Measurements from ENCODE around the gene NT5C3A. TPM values are rescaled to one million over a fixed set of nuclear protein-coding genes. Genes with fewer than 3 reads are reported as not detected.

NT5C3A gene
- total and polyA plus RNA-seq, 2 experiments from 2014 or later = 28.5 to 45.8 TPM

DNA sequence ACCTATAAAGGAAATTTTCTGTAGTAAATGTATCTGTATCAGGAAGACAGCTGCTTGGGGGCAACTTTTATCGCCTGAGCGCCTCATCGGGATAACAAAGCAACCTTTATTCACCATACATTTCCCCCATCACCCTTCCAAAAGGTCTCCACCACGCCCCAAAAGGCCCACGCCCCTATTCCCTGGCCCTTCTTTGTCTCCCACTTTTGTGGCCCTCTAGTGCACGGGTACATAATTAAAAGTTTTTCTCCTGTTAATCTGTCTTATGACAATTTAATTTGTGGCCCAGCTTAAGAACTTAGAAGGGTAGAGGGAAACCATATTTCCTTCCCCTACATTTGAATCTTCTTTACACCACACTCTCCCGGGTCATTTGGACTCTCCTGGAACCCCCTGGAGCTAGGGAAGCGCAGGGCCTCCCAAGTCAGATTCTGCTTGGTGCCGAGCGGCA is 46.0 kb upstream of the NT5C3A start:
- H3K4me3 ChIP-seq = peak overlapping the region; percentile 65
- Mint-ChIP-seq H3K27ac (no peak overlapping the region), H3K4me1 (peaks cover 15% of the 10 kb centered on the region; the same call in 2 of the 3 replicates), H3K4me3 (peak overlapping the region; percentile 88), H3K9me3 (no peaks in the 10 kb centered on the region), H3K27me3 (ENCODE audit: insufficient read depth, low read depth, poor library complexity) (peaks cover 6% of the 10 kb centered on the region), H3K36me3 (ENCODE audit: low read depth) (peaks cover under 1% of the 10 kb centered on the region; the same call in 1 of the 3 replicates)
- peak; percentile 46 for DNase-seq (ENCODE audit: low spot score)
- no peak overlapping the region for H3K27ac ChIP-seq (ENCODE audit: low read depth)
- H4K20me1 ChIP-seq (replicated peaks; ENCODE audit: insufficient read depth) = peaks cover 35% of the 10 kb centered on the region
- peak overlapping the region; percentile 80 for H3K4me2 ChIP-seq
- peaks cover 17% of the 10 kb centered on the region for H3K27me3 ChIP-seq (ENCODE audit: insufficient read depth)
- no peak for TF ChIP-seq ZNF114 (CRISPR knock-in tag; IDR thresholded peaks at IDR 0.05)
- TF ChIP-seq, protein P1, sequence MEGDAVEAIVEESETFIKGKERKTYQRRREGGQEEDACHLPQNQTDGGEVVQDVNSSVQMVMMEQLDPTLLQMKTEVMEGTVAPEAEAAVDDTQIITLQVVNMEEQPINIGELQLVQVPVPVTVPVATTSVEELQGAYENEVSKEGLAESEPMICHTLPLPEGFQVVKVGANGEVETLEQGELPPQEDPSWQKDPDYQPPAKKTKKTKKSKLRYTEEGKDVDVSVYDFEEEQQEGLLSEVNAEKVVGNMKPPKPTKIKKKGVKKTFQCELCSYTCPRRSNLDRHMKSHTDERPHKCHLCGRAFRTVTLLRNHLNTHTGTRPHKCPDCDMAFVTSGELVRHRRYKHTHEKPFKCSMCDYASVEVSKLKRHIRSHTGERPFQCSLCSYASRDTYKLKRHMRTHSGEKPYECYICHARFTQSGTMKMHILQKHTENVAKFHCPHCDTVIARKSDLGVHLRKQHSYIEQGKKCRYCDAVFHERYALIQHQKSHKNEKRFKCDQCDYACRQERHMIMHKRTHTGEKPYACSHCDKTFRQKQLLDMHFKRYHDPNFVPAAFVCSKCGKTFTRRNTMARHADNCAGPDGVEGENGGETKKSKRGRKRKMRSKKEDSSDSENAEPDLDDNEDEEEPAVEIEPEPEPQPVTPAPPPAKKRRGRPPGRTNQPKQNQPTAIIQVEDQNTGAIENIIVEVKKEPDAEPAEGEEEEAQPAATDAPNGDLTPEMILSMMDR (conservative IDR thresholded peaks at IDR 0.05; ENCODE audit: low read depth in 2 of 2) = no peak
- no peak for TF ChIP-seq EZH2 (IDR thresholded peaks at IDR 0.05; ENCODE audit: low read depth, unreplicated experiment)
- TF ChIP-seq POLR2AphosphoS5 (IDR thresholded peaks at IDR 0.05; ENCODE audit: low read depth) = no peak
- TF ChIP-seq, protein P2, sequence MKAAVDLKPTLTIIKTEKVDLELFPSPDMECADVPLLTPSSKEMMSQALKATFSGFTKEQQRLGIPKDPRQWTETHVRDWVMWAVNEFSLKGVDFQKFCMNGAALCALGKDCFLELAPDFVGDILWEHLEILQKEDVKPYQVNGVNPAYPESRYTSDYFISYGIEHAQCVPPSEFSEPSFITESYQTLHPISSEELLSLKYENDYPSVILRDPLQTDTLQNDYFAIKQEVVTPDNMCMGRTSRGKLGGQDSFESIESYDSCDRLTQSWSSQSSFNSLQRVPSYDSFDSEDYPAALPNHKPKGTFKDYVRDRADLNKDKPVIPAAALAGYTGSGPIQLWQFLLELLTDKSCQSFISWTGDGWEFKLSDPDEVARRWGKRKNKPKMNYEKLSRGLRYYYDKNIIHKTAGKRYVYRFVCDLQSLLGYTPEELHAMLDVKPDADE (IDR thresholded peaks at IDR 0.05) = no peak
- TF ChIP-seq ZNF331 (CRISPR knock-in tag; IDR thresholded peaks at IDR 0.05; ENCODE audit: low read depth) = no peak
- TF ChIP-seq STAT1 (IDR thresholded peaks at IDR 0.05; ENCODE audit: unreplicated experiment) = no peak
- TF ChIP-seq JUNB (IDR thresholded peaks at IDR 0.05; ENCODE audit: unreplicated experiment) = no peak
- TF ChIP-seq NANOG (IDR thresholded peaks at IDR 0.05; ENCODE audit: borderline replicate concordance) = no peak
- no peak for TF ChIP-seq EZH2phosphoT487 (IDR thresholded peaks at IDR 0.05; ENCODE audit: unreplicated experiment)
- TF ChIP-seq CREB1 (CRISPR knock-in tag; IDR thresholded peaks at IDR 0.05; ENCODE audit: low read depth) = no peak
- TF ChIP-seq, protein P3, sequence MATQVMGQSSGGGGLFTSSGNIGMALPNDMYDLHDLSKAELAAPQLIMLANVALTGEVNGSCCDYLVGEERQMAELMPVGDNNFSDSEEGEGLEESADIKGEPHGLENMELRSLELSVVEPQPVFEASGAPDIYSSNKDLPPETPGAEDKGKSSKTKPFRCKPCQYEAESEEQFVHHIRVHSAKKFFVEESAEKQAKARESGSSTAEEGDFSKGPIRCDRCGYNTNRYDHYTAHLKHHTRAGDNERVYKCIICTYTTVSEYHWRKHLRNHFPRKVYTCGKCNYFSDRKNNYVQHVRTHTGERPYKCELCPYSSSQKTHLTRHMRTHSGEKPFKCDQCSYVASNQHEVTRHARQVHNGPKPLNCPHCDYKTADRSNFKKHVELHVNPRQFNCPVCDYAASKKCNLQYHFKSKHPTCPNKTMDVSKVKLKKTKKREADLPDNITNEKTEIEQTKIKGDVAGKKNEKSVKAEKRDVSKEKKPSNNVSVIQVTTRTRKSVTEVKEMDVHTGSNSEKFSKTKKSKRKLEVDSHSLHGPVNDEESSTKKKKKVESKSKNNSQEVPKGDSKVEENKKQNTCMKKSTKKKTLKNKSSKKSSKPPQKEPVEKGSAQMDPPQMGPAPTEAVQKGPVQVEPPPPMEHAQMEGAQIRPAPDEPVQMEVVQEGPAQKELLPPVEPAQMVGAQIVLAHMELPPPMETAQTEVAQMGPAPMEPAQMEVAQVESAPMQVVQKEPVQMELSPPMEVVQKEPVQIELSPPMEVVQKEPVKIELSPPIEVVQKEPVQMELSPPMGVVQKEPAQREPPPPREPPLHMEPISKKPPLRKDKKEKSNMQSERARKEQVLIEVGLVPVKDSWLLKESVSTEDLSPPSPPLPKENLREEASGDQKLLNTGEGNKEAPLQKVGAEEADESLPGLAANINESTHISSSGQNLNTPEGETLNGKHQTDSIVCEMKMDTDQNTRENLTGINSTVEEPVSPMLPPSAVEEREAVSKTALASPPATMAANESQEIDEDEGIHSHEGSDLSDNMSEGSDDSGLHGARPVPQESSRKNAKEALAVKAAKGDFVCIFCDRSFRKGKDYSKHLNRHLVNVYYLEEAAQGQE (IDR thresholded peaks at IDR 0.05; ENCODE audit: unreplicated experiment) = no peak
- TF ChIP-seq, protein P4, sequence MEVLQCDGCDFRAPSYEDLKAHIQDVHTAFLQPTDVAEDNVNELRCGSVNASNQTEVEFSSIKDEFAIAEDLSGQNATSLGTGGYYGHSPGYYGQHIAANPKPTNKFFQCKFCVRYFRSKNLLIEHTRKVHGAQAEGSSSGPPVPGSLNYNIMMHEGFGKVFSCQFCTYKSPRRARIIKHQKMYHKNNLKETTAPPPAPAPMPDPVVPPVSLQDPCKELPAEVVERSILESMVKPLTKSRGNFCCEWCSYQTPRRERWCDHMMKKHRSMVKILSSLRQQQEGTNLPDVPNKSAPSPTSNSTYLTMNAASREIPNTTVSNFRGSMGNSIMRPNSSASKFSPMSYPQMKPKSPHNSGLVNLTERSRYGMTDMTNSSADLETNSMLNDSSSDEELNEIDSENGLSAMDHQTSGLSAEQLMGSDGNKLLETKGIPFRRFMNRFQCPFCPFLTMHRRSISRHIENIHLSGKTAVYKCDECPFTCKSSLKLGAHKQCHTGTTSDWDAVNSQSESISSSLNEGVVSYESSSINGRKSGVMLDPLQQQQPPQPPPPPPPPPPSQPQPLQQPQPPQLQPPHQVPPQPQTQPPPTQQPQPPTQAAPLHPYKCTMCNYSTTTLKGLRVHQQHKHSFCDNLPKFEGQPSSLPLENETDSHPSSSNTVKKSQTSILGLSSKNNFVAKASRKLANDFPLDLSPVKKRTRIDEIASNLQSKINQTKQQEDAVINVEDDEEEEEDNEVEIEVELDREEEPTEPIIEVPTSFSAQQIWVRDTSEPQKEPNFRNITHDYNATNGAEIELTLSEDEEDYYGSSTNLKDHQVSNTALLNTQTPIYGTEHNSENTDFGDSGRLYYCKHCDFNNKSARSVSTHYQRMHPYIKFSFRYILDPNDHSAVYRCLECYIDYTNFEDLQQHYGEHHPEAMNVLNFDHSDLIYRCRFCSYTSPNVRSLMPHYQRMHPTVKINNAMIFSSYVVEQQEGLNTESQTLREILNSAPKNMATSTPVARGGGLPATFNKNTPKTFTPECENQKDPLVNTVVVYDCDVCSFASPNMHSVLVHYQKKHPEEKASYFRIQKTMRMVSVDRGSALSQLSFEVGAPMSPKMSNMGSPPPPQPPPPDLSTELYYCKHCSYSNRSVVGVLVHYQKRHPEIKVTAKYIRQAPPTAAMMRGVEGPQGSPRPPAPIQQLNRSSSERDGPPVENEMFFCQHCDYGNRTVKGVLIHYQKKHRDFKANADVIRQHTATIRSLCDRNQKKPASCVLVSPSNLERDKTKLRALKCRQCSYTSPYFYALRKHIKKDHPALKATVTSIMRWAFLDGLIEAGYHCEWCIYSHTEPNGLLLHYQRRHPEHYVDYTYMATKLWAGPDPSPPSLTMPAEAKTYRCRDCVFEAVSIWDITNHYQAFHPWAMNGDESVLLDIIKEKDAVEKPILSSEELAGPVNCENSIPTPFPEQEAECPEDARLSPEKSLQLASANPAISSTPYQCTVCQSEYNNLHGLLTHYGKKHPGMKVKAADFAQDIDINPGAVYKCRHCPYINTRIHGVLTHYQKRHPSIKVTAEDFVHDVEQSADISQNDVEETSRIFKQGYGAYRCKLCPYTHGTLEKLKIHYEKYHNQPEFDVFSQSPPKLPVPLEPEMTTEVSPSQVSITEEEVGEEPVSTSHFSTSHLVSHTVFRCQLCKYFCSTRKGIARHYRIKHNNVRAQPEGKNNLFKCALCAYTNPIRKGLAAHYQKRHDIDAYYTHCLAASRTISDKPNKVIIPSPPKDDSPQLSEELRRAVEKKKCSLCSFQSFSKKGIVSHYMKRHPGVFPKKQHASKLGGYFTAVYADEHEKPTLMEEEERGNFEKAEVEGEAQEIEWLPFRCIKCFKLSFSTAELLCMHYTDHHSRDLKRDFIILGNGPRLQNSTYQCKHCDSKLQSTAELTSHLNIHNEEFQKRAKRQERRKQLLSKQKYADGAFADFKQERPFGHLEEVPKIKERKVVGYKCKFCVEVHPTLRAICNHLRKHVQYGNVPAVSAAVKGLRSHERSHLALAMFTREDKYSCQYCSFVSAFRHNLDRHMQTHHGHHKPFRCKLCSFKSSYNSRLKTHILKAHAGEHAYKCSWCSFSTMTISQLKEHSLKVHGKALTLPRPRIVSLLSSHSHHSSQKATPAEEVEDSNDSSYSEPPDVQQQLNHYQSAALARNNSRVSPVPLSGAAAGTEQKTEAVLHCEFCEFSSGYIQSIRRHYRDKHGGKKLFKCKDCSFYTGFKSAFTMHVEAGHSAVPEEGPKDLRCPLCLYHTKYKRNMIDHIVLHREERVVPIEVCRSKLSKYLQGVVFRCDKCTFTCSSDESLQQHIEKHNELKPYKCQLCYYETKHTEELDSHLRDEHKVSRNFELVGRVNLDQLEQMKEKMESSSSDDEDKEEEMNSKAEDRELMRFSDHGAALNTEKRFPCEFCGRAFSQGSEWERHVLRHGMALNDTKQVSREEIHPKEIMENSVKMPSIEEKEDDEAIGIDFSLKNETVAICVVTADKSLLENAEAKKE (CRISPR knock-in tag; IDR thresholded peaks at IDR 0.05) = no peak
- peak overlapping the region; percentile 95; the same call in 1 of the 2 replicates for H2AFZ ChIP-seq
- no peaks in the 10 kb centered on the region for H3K36me3 ChIP-seq (ENCODE audit: insufficient read depth)
- 0 out of 2 replicates have a peak, but pooled peaks cover 3% of the 10 kb centered on the region for H3F3A ChIP-seq (replicated peaks; ENCODE audit: low read depth)
- peaks cover 49% of the 10 kb centered on the region for H3K79me2 ChIP-seq (replicated peaks; ENCODE audit: insufficient read depth)
- peak; percentile 47 for ATAC-seq
- no peaks in the 10 kb centered on the region for H3K9me2 ChIP-seq (ENCODE audit: insufficient read depth)
- peaks cover 11% of the 10 kb centered on the region for H3K4me1 ChIP-seq (ENCODE audit: insufficient read depth)

All from GM23338 (cell line).